NCI-H1417 treated with DMSO at 0.1 percent for 48 hours (cell line): ENCODE results near the gene P2RY4.
"Not testable (repeated sequence)": the region's sequence is repeated elsewhere in the genome, so short reads cannot be mapped to it uniquely, and the experiment has no call there.

Experiments
- DNase-seq: peaks from one replicate; lab custom pipeline; 2025; lab: John Stamatoyannopoulos, UW

Gene P2RY4

GRCh38 chrX:70260104-70260503 lies at the start of gene P2RY4:
Gene P2RY4 (minus strand): TSS chrX:70260204. CDS start chrX:70259624, 580 bp downstream.
- no peak for DNase-seq

GRCh38 chrX:70301716-70302115 lies 41.7 kb upstream of the P2RY4 start:
- DNase-seq = no peak

- DNase-seq = no peak
Observed at GRCh38 chrX:70293621-70294020, 33.6 kb upstream of the P2RY4 start.

GRCh38 chrX:70292788-70293187 lies 32.8 kb upstream of the P2RY4 start:
- no peak for DNase-seq

GRCh38 chrX:70289793-70290770 lies 30.1 kb upstream of the P2RY4 start, which contains the start of the genes KIF4A and PDZD11:
Gene KIF4A (plus strand): TSS chrX:70290104. CDS start chrX:70290459, 355 bp downstream.
Gene PDZD11 (minus strand): TSS chrX:70289927. CDS start chrX:70289341, 586 bp downstream.
- DNase-seq = no peak

- DNase-seq = no peak
Observed at GRCh38 chrX:70289168-70289792, 29.3 kb upstream of the P2RY4 start.

- DNase-seq = no peak
Observed at GRCh38 chrX:70281951-70282350, 21.9 kb upstream of the P2RY4 start, which contains the start of gene RAB41. Gene RAB41 (plus strand): TSS chrX:70282172. CDS start chrX:70282218, 46 bp downstream.

GRCh38 chrX:70280573-70280972 lies 20.6 kb upstream of the P2RY4 start:
- no peak for DNase-seq

- no peak for DNase-seq
Observed at GRCh38 chrX:70279081-70279480, 19.1 kb upstream of the P2RY4 start.

GRCh38 chrX:70274029-70274428 lies 14.0 kb upstream of the P2RY4 start:
- DNase-seq = not testable (repeated sequence)

GRCh38 chrX:70268034-70268433 lies 8.0 kb upstream of the P2RY4 start, which contains the start of gene ARR3:
Gene ARR3 (plus strand): TSS chrX:70268334. CDS start chrX:70269386, 1,052 bp downstream.
- DNase-seq = no peak

GRCh38 chrX:70264784-70265183 lies 4.8 kb upstream of the P2RY4 start:
- DNase-seq = no peak

- DNase-seq = no peak
Observed at GRCh38 chrX:70262952-70263567, 3.1 kb upstream of the P2RY4 start.

GRCh38 chrX:70257423-70258288 lies 2.3 kb downstream of the P2RY4 start:
- no peak for DNase-seq

- no peak for DNase-seq
Observed at GRCh38 chrX:70255452-70255851, 4.6 kb downstream of the P2RY4 start.

GRCh38 chrX:70254909-70255308 lies 5.1 kb downstream of the P2RY4 start:
- no peak for DNase-seq

- no peak for DNase-seq
Observed at GRCh38 chrX:70254063-70254400, 6.0 kb downstream of the P2RY4 start.

- DNase-seq = no peak
Observed at GRCh38 chrX:70253377-70254062, 6.5 kb downstream of the P2RY4 start.

- no peak for DNase-seq
Observed at GRCh38 chrX:70252491-70252890, 7.5 kb downstream of the P2RY4 start.

- DNase-seq = no peak
Observed at GRCh38 chrX:70247252-70247651, 12.8 kb downstream of the P2RY4 start.

GRCh38 chrX:70244881-70245280 lies 15.1 kb downstream of the P2RY4 start:
- no peak for DNase-seq
